Suprapubic skin (tissue), 4 donors: Measurements from ENCODE around the gene SEMA3F.

ENCODE experiments used
- CTCF ChIP-seq, 2 donors: fragments of 200-600 bp in 1 of 2; fragments of 450-650 bp in 1 of 2; sonication (generic) in 1 of 2; IDR thresholded peaks; one replicate each; pipeline ENCODE4 v1.5.1; 2016 to 2019; ENCODE audit warnings: antibody characterized with exemption in 2 of 2, mild to moderate bottlenecking in 1 of 2, moderate library complexity in 1 of 2
- EP300 ChIP-seq: sonication (generic); formaldehyde crosslinking; IDR thresholded peaks from one replicate; pipeline ENCODE4 v1.6.1; 2017; ENCODE audit warnings: antibody characterized with exemption
- POLR2A ChIP-seq, 2 donors: fragments of 450-650 bp; IDR thresholded peaks; one replicate each; pipeline ENCODE4 v1.6.1; 2017; ENCODE audit warnings: antibody characterized with exemption in 2 of 2, mild to moderate bottlenecking in 2 of 2, moderate library complexity in 2 of 2
- POLR2AphosphoS5 ChIP-seq, 3 donors: sonication (generic); formaldehyde crosslinking; IDR thresholded peaks; one replicate each; pipeline ENCODE4 v1.6.1; 2017; ENCODE audit warnings: antibody characterized with exemption in 3 of 3

DNA sequence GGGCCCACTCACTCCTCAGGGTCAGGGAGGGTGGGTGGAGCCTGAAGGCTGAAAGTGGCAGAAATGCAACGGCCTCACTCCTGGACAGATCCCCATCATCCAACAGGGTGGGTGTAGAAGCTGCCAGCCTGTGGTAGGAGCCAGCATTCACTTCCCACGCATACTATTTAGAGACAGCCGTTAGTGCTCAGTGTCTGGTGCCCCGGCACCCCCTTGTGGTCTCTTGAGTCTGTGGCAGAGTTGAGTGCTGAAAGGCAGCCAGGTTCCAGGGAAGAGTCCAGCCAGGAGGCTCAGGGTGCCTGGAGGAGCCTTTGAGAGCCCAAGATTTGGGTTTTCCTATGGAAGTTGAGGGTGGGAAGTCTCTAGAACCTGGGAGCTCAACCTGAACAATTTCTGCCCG is 34.1 kb downstream of the SEMA3F start:
- peak; percentile 45 to 77 for TF ChIP-seq CTCF (IDR thresholded peaks at IDR 0.05)
- TF ChIP-seq POLR2A (IDR thresholded peaks at IDR 0.05): no peak
- TF ChIP-seq EP300: no peak
- TF ChIP-seq POLR2AphosphoS5 (IDR thresholded peaks at IDR 0.05): no peak
